HL-60/S4 (cell line): ENCODE measurements around the gene GPR137B.
"Not testable (repeated sequence)": the region's sequence is repeated elsewhere in the genome, so short reads cannot be mapped to it uniquely, and the experiment has no call there.

ENCODE experiments used
- in situ Hi-C: fragments of 300-500 bp; cut with MboI; formaldehyde crosslinking; loops from 2 replicates; pipeline ENCODE4 v1.14.3; 2022; ENCODE audit warnings: low sequenced_read_pairs

The GPR137B gene

DNA sequence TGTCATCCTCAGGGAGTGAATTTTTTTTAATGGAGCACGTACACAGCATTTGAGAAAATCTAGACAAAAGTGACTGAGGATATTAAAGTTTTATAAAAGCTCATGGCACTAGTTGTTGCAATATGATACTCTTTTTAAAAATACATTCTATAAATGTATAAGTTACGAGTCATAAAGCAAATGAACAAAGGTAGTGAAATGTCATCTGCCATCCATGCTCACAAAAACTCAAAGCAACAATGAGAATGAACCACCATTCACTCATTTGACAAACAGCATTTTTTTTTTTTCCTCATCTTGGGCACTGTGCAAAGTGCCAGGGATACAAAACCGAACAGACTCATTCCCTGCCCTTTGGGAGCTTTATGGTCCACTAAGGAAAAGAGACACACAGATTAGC lies 38.7 kb downstream of the GPR137B start:
- in situ Hi-C loops = no loop called here

GRCh38 chr1:236185687-236186086 lies 43.3 kb downstream of the GPR137B start:
- in situ Hi-C loops = no loop called here

GRCh38 chr1:236186471-236186870 lies 44.1 kb downstream of the GPR137B start:
- in situ Hi-C loops = not testable (repeated sequence)

- in situ Hi-C loops = not testable (repeated sequence)
Measured at GRCh38 chr1:236188084-236188483, 45.7 kb downstream of the GPR137B start.

DNA sequence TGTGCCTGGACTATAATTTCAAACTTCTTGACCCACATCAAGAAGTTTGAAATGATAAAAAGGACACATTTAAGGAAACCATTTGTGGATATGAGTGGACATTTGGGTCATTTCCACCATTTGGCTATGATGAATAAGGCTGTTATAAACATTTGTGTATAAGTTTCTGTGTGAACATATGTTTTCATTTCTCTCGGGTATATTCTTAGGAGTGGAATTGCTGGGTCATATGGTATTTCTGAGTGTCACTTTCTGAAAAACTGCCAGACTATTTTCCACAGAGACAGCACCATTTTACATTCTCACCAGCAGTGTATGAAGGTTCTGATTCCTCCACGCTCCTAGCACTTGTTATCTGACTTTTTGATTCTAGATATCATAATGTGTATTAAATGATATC lies 50.8 kb downstream of the GPR137B start:
- in situ Hi-C loops = no loop called here

GRCh38 chr1:236200925-236201324 lies 58.6 kb downstream of the GPR137B start:
- in situ Hi-C loops = no loop called here

- in situ Hi-C loops = no loop called here
Measured at GRCh38 chr1:236201786-236202185, 59.4 kb downstream of the GPR137B start.

DNA sequence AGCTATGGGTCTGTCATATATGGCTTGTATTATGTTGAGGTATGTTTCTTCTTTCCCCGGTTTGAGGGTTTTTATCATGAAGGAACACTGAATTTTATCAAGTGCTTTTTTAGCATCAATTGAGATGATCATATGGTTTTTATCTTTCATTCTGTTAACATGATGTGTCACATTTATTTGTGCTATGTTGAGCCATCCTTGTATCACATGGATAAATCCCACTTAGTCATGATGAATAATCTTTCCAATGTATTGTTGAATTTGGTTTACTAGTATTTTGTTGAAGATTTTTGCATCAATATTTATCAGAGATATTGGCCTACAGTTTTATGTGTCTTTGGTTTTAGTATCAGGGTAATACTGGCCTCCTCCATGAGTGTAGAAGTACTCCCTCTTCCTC lies 61.7 kb downstream of the GPR137B start:
- in situ Hi-C loops = no loop called here

- in situ Hi-C loops = no loop called here
Measured at GRCh38 chr1:236204656-236205055, 62.3 kb downstream of the GPR137B start.

DNA sequence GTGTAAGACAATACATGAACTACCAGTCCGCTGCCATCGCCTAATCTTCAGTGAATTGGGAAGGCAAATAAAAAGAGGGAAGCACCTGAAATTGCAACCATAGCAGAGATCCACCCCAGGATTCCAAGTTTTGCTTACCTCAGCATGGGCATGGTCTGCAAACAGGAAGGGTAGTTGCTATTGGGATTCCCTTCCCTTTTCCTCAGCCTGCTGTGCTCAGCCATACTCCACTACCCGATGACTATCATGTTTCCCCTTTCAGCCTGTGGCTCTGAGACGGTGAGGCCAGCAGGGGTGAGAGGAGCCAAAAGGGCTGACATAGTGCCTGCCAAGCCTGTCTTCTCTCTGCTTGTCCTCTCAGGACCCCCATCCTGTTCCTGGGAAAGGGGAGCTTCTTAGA lies 64.2 kb downstream of the GPR137B start:
- in situ Hi-C loops = no loop called here

DNA sequence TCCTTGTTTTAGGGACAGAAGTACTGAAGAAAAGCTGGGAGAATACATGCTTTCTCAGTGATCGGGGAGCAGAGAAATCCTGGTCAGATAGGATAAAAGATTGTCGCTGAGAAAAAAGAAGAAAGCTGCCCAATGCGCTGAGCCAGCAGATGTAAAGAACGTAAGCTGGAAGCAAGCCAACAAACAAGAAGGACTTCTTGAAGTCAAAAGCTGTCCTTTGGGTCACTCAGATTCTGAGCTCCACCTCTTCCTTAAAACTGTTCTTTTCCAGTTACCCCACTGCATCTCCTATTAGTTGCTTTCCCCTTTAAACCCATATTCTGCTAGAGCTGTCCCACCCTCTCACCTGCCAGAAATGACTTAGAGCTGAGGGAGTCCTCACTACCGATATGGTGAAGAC lies 64.8 kb downstream of the GPR137B start:
- in situ Hi-C loops = no loop called here

- in situ Hi-C loops = no loop called here
Measured at GRCh38 chr1:236207569-236207968, 65.2 kb downstream of the GPR137B start.

DNA sequence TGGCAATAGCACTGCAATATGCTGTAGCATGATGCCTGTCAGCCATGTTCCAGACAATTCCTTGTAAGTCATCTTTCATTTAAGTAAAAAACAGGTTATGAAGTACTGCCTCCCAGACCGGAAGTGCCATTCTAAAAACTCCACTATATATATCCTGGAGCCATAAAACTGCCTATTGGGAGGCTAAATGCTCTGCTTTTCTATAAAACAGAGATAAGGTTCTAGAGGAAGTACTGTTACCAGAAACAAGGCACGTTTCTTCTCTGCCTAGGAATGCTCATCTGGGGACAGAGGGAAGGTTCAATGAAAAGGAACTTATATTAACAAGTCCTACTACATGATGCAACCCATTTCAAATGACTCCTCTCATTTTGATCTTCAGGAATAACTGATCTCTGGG lies 66.8 kb downstream of the GPR137B start:
- in situ Hi-C loops = no loop called here

GRCh38 chr1:236209713-236210112 lies 67.4 kb downstream of the GPR137B start:
- in situ Hi-C loops = no loop called here

GRCh38 chr1:236211815-236212214 lies 69.5 kb downstream of the GPR137B start:
- in situ Hi-C loops = no loop called here

- in situ Hi-C loops = no loop called here
Measured at GRCh38 chr1:236213534-236213933, 71.2 kb downstream of the GPR137B start.

DNA sequence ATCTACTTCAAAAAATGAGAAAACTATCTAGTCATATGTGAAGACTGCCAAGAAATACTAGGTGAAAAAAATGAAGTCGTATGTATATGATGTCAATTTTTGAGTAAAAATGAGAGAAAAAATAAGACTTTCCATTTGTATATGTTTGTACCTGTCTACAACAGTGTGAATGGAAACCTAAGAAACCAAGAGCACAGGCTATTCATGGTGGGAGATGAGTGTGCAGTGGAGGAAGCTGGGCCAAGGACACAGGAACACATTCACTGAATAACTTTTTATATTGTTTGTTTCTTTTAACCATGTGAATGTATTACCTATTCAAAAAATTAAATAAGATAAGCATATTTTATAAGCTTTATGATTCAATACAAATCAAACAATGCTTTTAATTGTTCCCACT lies 72.4 kb downstream of the GPR137B start:
- in situ Hi-C loops = no loop called here

DNA sequence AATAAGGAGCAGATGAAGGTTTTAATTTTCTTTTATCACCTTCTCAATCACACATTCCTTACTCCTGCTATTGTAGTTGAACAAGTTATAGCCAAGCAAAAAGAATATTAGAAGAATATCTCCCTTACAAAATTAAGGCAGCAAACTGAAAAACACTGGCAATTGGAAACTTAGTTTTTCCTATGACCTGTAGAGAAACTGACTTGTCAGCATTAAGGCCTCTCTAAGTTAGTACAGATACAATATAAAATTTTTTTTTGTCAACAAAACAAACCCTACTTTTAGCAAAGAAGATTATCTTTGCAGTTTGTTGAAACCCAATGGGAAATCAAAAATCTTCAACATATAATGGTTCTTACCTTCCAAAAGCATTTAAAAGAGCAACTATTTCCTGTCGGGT lies 78.1 kb downstream of the GPR137B start:
- in situ Hi-C loops = no loop called here

- in situ Hi-C loops = no loop called here
Measured at GRCh38 chr1:236222632-236223031, 80.3 kb downstream of the GPR137B start.

- in situ Hi-C loops = no loop called here
Measured at GRCh38 chr1:236228411-236228810, 86.1 kb downstream of the GPR137B start.

DNA sequence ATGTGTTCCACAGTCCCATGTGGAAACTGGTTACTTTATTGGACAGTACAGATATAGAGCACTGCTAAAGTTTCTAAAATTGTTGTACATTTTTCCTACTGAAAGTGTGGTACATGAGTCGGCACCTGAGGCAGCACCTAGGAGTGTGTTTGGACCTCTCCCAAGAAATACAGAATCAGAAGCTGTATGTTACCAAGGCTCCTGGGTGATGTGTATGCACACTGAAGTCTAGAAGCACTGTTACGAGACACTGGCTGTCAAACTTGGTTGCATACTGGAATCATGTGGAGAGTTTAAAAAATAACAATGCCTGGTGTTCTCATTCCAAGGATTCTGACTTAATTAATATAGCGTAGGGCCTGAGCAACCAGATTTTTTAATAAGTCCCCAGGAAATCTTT lies 92.8 kb downstream of the GPR137B start:
- in situ Hi-C loops = no loop called here

GRCh38 chr1:236239092-236239585 lies 96.8 kb downstream of the GPR137B start:
- in situ Hi-C loops = no loop called here

GRCh38 chr1:236240675-236241074 lies 98.3 kb downstream of the GPR137B start:
- in situ Hi-C loops = no loop called here

DNA sequence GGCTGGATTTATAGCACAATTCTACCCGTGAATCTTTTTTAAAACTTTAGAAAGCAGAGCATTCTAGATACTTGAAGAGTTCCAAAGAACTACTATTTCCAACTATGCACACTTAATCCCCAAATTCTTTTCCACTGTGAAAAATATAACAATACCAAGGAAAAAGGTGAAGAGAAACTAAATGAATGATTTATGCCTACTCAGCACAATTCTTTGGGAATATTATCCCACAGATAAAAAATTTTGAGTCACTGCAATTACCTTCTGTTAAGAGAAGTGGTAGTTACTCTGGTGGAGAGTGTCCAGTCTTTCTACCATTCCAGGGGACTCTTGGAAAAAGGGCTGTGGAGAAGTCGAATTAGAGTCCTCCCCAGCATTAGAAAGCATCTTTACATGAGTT lies 100.2 kb downstream of the GPR137B start:
- in situ Hi-C loops = no loop called here
